Measurements from ENCODE around the gene CHTF18. TPM values are rescaled to one million over a fixed set of nuclear protein-coding genes. Genes with fewer than 3 reads are reported as not detected.

The CHTF18 gene
- total and polyA plus RNA-seq, 2 donors from 2014 or later: 4.2 to 16.0 TPM

- H3K9ac ChIP-seq (ENCODE audit: low read length in 3 of 3): no peak overlapping the region
- FAIRE-seq: no peak
These were observed 44.4 kb downstream of the CHTF18 start for GRCh38 chr16:832652-833336.

GRCh38 chr16:833411-833810 lies 45.0 kb downstream of the CHTF18 start:
- FAIRE-seq (no peak), DNase-seq (peak in 1 of 5 donors; percentile 64)
- H3K9me3 ChIP-seq (ENCODE audit: control insufficient read depth in 2 of 3, insufficient read depth in 1 of 3, low read length in 3 of 3): peaks cover 0 to 11% (median 3%) of the 10 kb centered on the region in 3 donors
- H3K9ac ChIP-seq (ENCODE audit: low read length in 3 of 3): no peak overlapping the region
- H3K27ac ChIP-seq (ENCODE audit: low read depth in 2 of 2, low read length in 2 of 2): no peak overlapping the region
- TF ChIP-seq, protein P1, sequence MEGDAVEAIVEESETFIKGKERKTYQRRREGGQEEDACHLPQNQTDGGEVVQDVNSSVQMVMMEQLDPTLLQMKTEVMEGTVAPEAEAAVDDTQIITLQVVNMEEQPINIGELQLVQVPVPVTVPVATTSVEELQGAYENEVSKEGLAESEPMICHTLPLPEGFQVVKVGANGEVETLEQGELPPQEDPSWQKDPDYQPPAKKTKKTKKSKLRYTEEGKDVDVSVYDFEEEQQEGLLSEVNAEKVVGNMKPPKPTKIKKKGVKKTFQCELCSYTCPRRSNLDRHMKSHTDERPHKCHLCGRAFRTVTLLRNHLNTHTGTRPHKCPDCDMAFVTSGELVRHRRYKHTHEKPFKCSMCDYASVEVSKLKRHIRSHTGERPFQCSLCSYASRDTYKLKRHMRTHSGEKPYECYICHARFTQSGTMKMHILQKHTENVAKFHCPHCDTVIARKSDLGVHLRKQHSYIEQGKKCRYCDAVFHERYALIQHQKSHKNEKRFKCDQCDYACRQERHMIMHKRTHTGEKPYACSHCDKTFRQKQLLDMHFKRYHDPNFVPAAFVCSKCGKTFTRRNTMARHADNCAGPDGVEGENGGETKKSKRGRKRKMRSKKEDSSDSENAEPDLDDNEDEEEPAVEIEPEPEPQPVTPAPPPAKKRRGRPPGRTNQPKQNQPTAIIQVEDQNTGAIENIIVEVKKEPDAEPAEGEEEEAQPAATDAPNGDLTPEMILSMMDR (IDR thresholded peaks at IDR 0.05; ENCODE audit: borderline replicate concordance, extremely low read depth, insufficient read depth): no peak
- no peaks in the 10 kb centered on the region for H3K27me3 ChIP-seq (ENCODE audit: control insufficient read depth, insufficient read depth, low read length)
- intact Hi-C loops (cut with DNase I): no loop called here
- no peaks in the 10 kb centered on the region for H3K4me1 ChIP-seq (ENCODE audit: control insufficient read depth in 2 of 3, insufficient read depth in 2 of 3, low read depth in 1 of 3, low read length in 3 of 3)
- H3K36me3 ChIP-seq (ENCODE audit: control insufficient read depth in 2 of 3, insufficient read depth in 3 of 3, low read length in 3 of 3): no peaks in the 10 kb centered on the region
- no peak overlapping the region for H3K4me3 ChIP-seq (ENCODE audit: low read length in 3 of 3)

More at GRCh38 chr16:832652-833336, 44.4 kb downstream of the CHTF18 start:
- TF ChIP-seq, protein P1 (IDR thresholded peaks at IDR 0.05; ENCODE audit: borderline replicate concordance, extremely low read depth, insufficient read depth): no peak
- peaks cover 0 to 11% (median 3%) of the 10 kb centered on the region in 3 donors for H3K9me3 ChIP-seq (ENCODE audit: control insufficient read depth in 2 of 3, insufficient read depth in 1 of 3, low read length in 3 of 3)
- DNase-seq: peak in 3 of 5 donors; percentile 26 to 63 (median 27)
- H3K4me3 ChIP-seq (ENCODE audit: low read length in 3 of 3): no peak overlapping the region
- H3K27ac ChIP-seq (ENCODE audit: low read depth in 2 of 2, low read length in 2 of 2): no peak overlapping the region
- H3K27me3 ChIP-seq (ENCODE audit: control insufficient read depth, insufficient read depth, low read length): no peaks in the 10 kb centered on the region
- no peaks in the 10 kb centered on the region for H3K4me1 ChIP-seq (ENCODE audit: control insufficient read depth in 2 of 3, insufficient read depth in 2 of 3, low read depth in 1 of 3, low read length in 3 of 3)
- intact Hi-C loops (cut with DNase I): no loop called here
- H3K36me3 ChIP-seq (ENCODE audit: control insufficient read depth in 2 of 3, insufficient read depth in 3 of 3, low read length in 3 of 3): no peaks in the 10 kb centered on the region

GRCh38 chr16:835373-835772 lies 47.0 kb downstream of the CHTF18 start:
- FAIRE-seq: no peak
- Histone ChIP-seq H3K9ac (ENCODE audit: low read length in 3 of 3) (no peak overlapping the region), H3K27me3 (ENCODE audit: control insufficient read depth, insufficient read depth, low read length) (no peaks in the 10 kb centered on the region), H3K27ac (ENCODE audit: low read depth in 2 of 2, low read length in 2 of 2) (no peak overlapping the region), H3K4me1 (ENCODE audit: control insufficient read depth in 2 of 3, insufficient read depth in 2 of 3, low read depth in 1 of 3, low read length in 3 of 3) (no peaks in the 10 kb centered on the region), H3K9me3 (ENCODE audit: control insufficient read depth in 2 of 3, insufficient read depth in 1 of 3, low read length in 3 of 3) (peaks cover 0 to 11% (median 3%) of the 10 kb centered on the region in 3 donors), H3K36me3 (ENCODE audit: control insufficient read depth in 2 of 3, insufficient read depth in 3 of 3, low read length in 3 of 3) (no peaks in the 10 kb centered on the region), H3K4me3 (ENCODE audit: low read length in 3 of 3) (no peak overlapping the region)
- TF ChIP-seq, protein P1 (IDR thresholded peaks at IDR 0.05; ENCODE audit: borderline replicate concordance, extremely low read depth, insufficient read depth): no peak
- intact Hi-C loops (cut with DNase I): no loop called here
- no peak for DNase-seq

Data from kidney (tissue), 14 donors.